ENCODE measurements around the gene CTNNA3. TPM values are rescaled to one million over a fixed set of nuclear protein-coding genes. Genes with fewer than 3 reads are reported as not detected.

CTNNA3 gene
- total RNA-seq, 1 donor from 2014 or later, result 0.46 TPM

DNA sequence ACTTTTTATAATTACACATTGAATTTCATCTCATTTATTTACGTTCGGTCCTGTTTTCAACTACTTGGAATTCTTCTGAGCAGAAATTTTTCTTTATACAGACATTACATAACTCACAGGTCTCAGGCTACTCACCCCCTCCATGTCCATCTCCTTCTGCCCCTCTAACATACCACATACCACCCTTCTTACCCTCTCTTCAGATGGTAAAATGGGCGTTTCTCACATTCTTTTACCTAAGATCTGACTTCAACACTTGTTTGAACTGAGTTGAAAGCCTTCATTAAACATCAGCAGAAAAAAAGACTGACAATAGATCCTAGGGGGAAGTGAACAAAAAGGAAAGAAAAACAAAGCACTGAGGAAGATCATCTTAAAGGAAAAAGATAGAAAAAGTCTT, 309.7 kb downstream of the CTNNA3 start:
- DNase-seq (ENCODE audit: low read depth), result no peak
- TF ChIP-seq, protein P1, sequence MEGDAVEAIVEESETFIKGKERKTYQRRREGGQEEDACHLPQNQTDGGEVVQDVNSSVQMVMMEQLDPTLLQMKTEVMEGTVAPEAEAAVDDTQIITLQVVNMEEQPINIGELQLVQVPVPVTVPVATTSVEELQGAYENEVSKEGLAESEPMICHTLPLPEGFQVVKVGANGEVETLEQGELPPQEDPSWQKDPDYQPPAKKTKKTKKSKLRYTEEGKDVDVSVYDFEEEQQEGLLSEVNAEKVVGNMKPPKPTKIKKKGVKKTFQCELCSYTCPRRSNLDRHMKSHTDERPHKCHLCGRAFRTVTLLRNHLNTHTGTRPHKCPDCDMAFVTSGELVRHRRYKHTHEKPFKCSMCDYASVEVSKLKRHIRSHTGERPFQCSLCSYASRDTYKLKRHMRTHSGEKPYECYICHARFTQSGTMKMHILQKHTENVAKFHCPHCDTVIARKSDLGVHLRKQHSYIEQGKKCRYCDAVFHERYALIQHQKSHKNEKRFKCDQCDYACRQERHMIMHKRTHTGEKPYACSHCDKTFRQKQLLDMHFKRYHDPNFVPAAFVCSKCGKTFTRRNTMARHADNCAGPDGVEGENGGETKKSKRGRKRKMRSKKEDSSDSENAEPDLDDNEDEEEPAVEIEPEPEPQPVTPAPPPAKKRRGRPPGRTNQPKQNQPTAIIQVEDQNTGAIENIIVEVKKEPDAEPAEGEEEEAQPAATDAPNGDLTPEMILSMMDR (conservative IDR thresholded peaks at IDR 0.05; ENCODE audit: low read depth, low read length), result no peak
- H3K4me3 ChIP-seq (ENCODE audit: low read depth, low read length), result no peak overlapping the region

DNA sequence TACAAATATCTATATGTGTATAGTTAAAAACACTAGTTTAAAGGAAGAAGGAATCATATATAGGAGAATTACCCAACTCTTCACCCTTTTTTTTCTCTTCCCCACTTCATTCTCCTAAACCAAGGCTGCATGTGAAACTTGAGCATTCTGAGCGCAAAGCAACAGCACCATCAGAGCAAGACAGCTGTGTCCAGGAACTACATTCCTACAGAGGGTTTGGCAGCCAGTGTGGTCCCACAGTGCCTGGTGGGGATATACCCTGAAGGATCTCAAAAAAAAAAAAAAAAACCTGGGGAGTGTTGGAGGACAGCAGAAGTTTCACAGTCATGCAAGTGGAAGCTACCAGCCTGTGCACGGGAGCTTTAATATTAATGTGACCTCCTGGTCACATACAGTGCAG, 310.4 kb downstream of the CTNNA3 start:
- TF ChIP-seq, protein P1 (conservative IDR thresholded peaks at IDR 0.05; ENCODE audit: low read depth, low read length), result no peak
- no peak for DNase-seq (ENCODE audit: low read depth)
- no peak overlapping the region for H3K4me3 ChIP-seq (ENCODE audit: low read depth, low read length)

DNA sequence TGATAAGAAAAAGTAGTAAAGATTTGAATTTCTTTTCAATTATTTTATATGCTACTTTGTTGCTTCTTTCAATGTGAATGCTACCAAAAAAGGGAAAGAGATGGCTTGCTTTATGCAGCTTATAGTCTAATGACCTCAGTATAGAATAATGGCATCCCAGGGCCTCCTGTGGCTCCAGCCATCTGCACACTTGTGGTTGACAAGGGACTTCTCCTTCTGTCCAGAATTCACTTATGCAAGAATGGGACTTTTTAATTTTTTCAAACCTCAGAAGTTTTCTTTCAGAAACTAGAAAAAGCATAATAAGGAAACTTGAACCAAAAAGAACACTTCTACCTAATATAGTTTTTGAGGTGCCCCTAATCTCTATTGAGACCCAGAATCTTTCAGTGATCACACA, 310.9 kb downstream of the CTNNA3 start:
- no peak for DNase-seq (ENCODE audit: low read depth)
- TF ChIP-seq, protein P1 (conservative IDR thresholded peaks at IDR 0.05; ENCODE audit: low read depth, low read length), result no peak
- no peak overlapping the region for H3K4me3 ChIP-seq (ENCODE audit: low read depth, low read length)

GRCh38 chr10:67331121-67331910, 364.7 kb downstream of the CTNNA3 start:
- DNase-seq (ENCODE audit: low read depth), result no peak
- no peak overlapping the region for H3K4me3 ChIP-seq (ENCODE audit: low read depth, low read length)
- TF ChIP-seq, protein P1 (conservative IDR thresholded peaks at IDR 0.05; ENCODE audit: low read depth, low read length), result no peak

DNA sequence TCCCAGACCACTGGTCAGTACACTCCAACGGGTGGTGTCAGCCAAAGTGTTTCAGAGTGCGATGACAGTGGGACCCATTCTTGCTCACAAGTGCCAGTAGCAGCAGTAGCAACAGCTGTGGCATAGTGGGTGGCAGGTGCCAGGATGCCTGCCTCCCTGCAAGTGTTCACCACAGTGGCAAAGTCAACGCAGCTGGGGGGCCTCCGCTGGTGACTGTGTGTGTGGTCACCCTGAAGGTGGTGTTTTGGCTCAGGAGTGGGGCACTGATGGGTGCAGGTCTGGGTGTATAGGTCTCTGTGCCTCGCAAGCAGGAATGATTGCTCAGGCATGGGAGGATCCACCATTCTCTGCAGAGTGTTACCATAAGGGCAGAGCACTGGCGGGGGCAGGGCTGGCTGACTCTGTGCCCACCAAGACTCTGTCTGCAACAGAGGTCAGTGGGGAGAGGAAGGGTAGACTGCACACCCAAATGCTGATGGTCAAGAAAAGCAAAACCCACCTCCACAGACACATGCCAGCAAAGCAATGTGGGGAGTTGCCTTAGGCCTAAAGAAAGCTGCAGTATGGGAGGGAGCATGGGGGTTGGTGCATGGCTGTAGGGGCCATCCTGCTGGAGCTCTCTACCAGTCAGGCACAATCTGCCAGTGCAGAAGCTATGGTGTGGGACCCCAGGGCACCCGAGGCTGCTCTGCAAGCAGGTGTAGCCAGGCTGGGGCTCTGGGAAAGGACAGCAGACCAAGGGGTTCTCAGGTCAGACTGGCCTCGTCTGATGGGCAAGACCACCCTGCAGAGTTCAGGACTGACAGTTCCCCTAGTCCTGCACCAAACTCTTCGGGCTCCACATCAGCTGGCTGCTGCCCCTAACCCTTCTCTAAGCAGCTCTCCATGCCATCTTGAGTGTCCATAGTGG, 368.1 kb downstream of the CTNNA3 start:
- DNase-seq (ENCODE audit: low read depth), result no peak
- TF ChIP-seq, protein P1 (conservative IDR thresholded peaks at IDR 0.05; ENCODE audit: low read depth, low read length), result no peak
- no peak overlapping the region for H3K4me3 ChIP-seq (ENCODE audit: low read depth, low read length)

DNA sequence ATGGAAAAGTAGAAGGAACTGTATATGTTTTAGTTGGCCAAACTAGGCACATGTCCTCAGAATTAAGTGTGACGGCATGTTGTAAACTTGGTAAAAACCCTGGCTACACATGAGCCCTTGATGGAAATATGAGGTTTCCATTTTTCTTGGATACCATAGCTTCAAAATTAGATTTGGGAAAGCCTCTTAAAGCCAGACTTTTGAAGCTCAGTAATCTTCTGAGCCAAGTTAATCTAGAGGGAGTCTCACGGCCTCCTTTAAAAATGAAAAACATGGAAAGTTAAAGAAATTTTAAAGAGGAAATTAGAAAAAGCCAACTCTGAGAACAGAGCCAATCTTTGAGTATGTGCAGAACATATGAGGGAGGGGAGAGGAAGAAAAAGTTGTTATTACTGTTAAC, 376.0 kb downstream of the CTNNA3 start:
- TF ChIP-seq, protein P1 (conservative IDR thresholded peaks at IDR 0.05; ENCODE audit: low read depth, low read length), result no peak
- H3K4me3 ChIP-seq (ENCODE audit: low read depth, low read length), result no peak overlapping the region
- no peak for DNase-seq (ENCODE audit: low read depth)
